ENCODE results near the gene MAPKBP1. TPM values are rescaled to one million over a fixed set of nuclear protein-coding genes. Genes with fewer than 3 reads are reported as not detected.
"Not testable (repeated sequence)": the region's sequence is repeated elsewhere in the genome, so short reads cannot be mapped to it uniquely, and the experiment has no call there.

Gene MAPKBP1
- total RNA-seq, 1 donor from 2014 or later = 26.3 TPM

GRCh38 chr15:41825572-41826535, 51.6 kb downstream of the MAPKBP1 start:
- intact Hi-C loops (cut with micrococcal nuclease) = loop anchor here (5.0 kb wide), 2 partner anchors 76 to 334 kb away; partner anchors contain the start of gene ITPKA
- no peak for DNase-seq (ENCODE audit: low spot score)
- Mint-ChIP-seq H3K4me3 (peak overlapping the region; percentile 63), H3K27ac (no peak overlapping the region), H3K36me3 (ENCODE audit: low read depth) (peaks cover 11% of the 10 kb centered on the region), H3K27me3 (ENCODE audit: insufficient read depth) (no peaks in the 10 kb centered on the region), H3K9me3 (no peaks in the 10 kb centered on the region), H3K4me1 (ENCODE audit: low read depth) (peaks cover 11% of the 10 kb centered on the region)

DNA sequence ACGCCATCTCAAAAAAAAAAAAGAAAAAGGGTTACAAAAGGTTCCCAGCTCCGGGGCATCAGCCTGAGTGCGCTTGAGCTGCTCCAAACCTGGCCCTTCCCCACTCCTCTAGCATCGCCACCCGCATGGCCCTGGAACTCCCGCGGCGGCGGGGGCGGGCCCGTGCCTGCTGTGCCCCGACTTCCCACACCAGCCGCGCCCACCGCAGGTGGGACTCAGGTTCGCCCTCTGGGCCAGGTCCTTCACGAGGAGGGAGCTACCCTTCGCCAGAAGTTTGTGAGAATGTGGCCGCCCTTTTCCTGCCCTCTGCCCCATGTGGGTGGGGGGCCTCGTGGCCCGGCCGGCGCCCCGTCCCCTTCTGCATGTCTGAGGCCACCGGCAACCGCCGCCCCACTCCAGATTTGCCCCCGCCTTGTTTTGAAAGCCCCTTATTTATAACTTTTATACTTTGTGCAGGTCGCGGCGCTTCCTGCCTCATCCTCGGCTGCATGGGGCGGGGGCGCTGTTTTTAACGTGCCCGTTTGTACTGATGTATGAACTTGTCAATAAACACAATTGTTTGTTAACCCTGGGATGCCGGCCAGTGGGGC, 53.1 kb downstream of the MAPKBP1 start:
- Mint-ChIP-seq H3K36me3 (ENCODE audit: low read depth) (peaks cover 11% of the 10 kb centered on the region), H3K27ac (peak overlapping the region; percentile 68), H3K4me3 (peak overlapping the region; percentile 86), H3K4me1 (ENCODE audit: low read depth) (peaks cover 26% of the 10 kb centered on the region), H3K9me3 (no peaks in the 10 kb centered on the region), H3K27me3 (ENCODE audit: insufficient read depth) (no peaks in the 10 kb centered on the region)
- intact Hi-C loops (cut with micrococcal nuclease) = loop anchor here (5.0 kb wide), 2 partner anchors 75 to 335 kb away; partner anchors contain the start of gene ITPKA
- peak; percentile 12 for DNase-seq (ENCODE audit: low spot score)

DNA sequence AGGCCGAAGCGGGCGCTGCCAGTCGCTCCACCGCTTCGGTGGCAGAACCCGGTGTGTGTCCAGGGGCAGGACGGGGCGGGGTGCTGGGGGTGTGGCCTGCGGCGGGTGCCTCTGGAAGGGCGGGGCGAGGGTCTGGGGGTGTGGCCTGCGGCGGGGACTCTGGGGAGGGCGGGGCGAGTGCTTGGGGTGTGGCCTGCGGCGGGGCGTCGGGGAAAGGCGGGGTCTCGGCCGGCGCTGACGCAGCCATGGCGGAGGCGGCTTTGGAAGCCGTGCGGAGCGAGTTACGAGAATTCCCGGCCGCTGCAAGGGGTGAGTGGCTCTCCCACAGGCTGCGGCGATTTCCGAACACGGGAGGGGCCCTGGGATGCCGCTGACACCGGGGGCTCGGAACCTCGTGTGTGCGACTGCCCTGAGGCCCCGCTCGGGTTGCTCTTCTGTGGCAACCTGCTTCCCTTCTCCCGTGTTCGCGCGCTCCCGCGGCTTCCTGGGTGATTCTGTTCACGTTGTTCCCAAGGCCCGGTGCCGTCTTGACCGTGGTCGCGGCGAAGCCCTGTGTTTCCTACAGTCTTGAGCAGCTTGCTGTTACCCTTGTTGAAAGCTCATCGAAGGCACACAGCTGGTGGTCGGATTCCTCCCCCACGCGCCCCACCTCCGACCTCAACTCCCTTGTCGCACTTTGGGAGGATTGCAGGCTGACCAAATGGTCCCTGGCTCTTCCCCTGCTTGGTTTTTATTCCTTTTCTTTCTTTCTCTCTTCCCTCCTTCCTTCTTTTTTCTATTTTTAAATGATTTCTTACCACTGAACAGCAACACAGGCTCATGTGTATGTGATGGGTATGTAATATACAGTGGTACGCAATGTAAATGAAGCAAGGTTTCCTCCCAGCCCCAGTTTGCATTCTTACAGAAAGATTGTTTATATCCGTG, 53.9 kb downstream of the MAPKBP1 start, which contains the start of gene JMJD7:
Gene JMJD7, plus strand, starts transcription at position 213 of the 927 bp plus-strand sequence. Its CDS starts 33 bp downstream, at position 246.
- intact Hi-C loops (cut with micrococcal nuclease) = loop anchor here (1.0 to 5.0 kb wide), 5 partner anchors 17 to 336 kb away; partner anchors contain the start of genes ITPKA and MAPKBP1
- Mint-ChIP-seq H3K9me3 (no peaks in the 10 kb centered on the region), H3K27me3 (ENCODE audit: insufficient read depth) (no peaks in the 10 kb centered on the region), H3K27ac (peak within 1 kb of the TSS; percentile 72), H3K36me3 (ENCODE audit: low read depth) (peaks cover 18% of the 10 kb centered on the region), H3K4me1 (ENCODE audit: low read depth) (peaks cover 34% of the 10 kb centered on the region), H3K4me3 (peak within 1 kb of the TSS; percentile 86)
- peak; percentile 88 for DNase-seq (ENCODE audit: low spot score)

- Mint-ChIP-seq H3K4me3 (peak overlapping the region; percentile 86), H3K27me3 (ENCODE audit: insufficient read depth) (no peaks in the 10 kb centered on the region), H3K4me1 (ENCODE audit: low read depth) (peaks cover 34% of the 10 kb centered on the region), H3K9me3 (no peaks in the 10 kb centered on the region), H3K27ac (peak overlapping the region; percentile 72), H3K36me3 (ENCODE audit: low read depth) (peaks cover 18% of the 10 kb centered on the region)
- intact Hi-C loops (cut with micrococcal nuclease) = loop anchor here (1.0 to 5.0 kb wide), 5 partner anchors 17 to 336 kb away; partner anchors contain the start of genes ITPKA and MAPKBP1
- DNase-seq (ENCODE audit: low spot score) = no peak
Measured at GRCh38 chr15:41828807-41829141, 54.5 kb downstream of the MAPKBP1 start.

DNA sequence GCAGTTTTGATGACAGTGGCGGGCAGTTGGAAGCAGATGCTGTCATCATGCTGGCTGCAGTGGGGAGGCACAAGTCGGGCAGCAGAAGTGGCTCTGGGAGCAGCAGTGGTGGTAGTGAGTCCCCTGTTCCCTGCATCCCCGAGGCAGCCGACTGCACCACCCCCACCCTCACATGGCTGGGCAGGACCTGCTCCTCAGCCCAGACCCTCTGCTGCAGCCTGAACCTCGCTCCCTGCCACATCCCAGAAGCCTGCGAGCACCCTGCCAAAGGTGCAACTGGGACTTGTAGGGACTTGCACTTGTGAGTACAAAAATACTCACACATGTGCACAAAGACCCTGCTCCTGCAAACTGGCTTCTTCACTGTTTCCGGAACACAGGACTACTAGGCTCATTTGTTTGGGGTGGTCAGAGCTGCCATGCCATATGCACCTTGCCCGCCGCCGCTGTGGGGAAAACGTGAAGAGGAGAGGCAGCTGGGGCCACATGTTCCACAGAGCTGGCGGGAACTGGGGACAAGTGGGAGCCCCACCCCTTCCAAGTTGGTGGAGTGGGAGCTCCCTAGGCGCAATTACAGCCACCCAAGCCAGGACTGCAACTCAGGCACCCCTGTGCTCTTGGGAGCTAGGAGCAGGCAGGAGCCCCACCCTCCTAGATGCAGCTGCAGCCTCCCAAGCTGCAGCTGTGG, 55.8 kb downstream of the MAPKBP1 start:
- no peak overlapping the region for H3K27ac Mint-ChIP-seq
- intact Hi-C loops (cut with micrococcal nuclease) = loop anchor here (2.0 to 5.0 kb wide), 3 partner anchors 72 to 338 kb away; partner anchors contain the start of gene ITPKA
- H3K27me3 Mint-ChIP-seq (ENCODE audit: insufficient read depth) = no peaks in the 10 kb centered on the region
- H3K36me3 Mint-ChIP-seq (ENCODE audit: low read depth) = peaks cover 12% of the 10 kb centered on the region
- peaks cover 34% of the 10 kb centered on the region for H3K4me1 Mint-ChIP-seq (ENCODE audit: low read depth)
- H3K9me3 Mint-ChIP-seq = no peaks in the 10 kb centered on the region
- no peak overlapping the region for H3K4me3 Mint-ChIP-seq
- DNase-seq (ENCODE audit: low spot score) = no peak

DNA sequence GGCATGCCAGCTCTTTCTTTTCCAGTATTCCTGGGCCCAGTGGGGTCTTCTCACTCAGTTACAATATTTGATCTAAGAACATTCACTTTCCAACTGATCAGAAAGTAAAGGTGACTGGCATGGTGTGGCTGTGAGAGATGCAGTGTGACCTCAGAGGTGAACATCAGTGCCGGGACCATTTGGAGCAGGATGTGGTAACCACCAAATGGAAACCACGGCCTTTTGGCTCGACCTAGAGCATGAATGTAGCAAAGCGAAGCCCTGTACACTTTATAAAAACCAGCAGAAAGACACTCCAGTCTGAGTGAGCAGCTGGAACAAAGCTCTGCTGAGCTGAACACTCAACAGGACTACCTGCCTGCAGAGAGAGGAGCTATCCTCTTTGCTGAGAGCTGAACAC, 57.0 kb downstream of the MAPKBP1 start:
- H3K36me3 Mint-ChIP-seq (ENCODE audit: low read depth); intact Hi-C loops (cut with micrococcal nuclease); H3K27me3 Mint-ChIP-seq (ENCODE audit: insufficient read depth); H3K9me3 Mint-ChIP-seq: not testable (repeated sequence)
- H3K27ac Mint-ChIP-seq = peak overlapping the region; percentile 44
- peaks cover 34% of the 10 kb centered on the region for H3K4me1 Mint-ChIP-seq (ENCODE audit: low read depth)
- DNase-seq (ENCODE audit: low spot score) = peak; percentile 67
- H3K4me3 Mint-ChIP-seq = peak overlapping the region; percentile 32

DNA sequence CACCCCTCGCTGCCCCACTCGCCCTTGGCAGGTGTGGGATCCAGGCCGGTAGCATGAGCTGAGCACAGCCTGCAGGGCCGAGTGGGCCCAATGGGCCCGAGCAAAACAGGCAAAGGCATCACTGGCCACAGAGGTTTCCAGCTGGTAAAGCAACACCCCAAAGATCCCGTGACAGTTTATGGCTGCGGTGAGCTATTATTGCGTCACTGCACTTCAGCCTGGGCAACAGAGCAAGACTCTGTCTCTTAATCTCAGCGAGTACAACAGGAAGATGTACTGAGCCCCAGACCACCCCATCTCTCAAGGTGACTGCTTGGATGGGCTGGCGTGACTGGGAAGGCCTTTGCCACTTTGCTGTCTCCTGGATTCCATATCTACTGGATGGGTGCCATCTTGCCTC, 57.9 kb downstream of the MAPKBP1 start:
- DNase-seq (ENCODE audit: low spot score) = no peak
- Mint-ChIP-seq H3K36me3 (ENCODE audit: low read depth) (peaks cover 10% of the 10 kb centered on the region), H3K4me1 (ENCODE audit: low read depth) (peaks cover 34% of the 10 kb centered on the region), H3K9me3 (no peaks in the 10 kb centered on the region), H3K27ac (no peak overlapping the region), H3K4me3 (no peak overlapping the region), H3K27me3 (ENCODE audit: insufficient read depth) (no peaks in the 10 kb centered on the region)
- intact Hi-C loops (cut with micrococcal nuclease) = no loop called here

GRCh38 chr15:41832875-41833274, 58.6 kb downstream of the MAPKBP1 start:
- Mint-ChIP-seq H3K4me3 (no peak overlapping the region), H3K9me3 (no peaks in the 10 kb centered on the region), H3K4me1 (ENCODE audit: low read depth) (peaks cover 34% of the 10 kb centered on the region), H3K27me3 (ENCODE audit: insufficient read depth) (no peaks in the 10 kb centered on the region), H3K27ac (no peak overlapping the region), H3K36me3 (ENCODE audit: low read depth) (peaks cover 12% of the 10 kb centered on the region)
- intact Hi-C loops (cut with micrococcal nuclease) = no loop called here
- DNase-seq (ENCODE audit: low spot score) = no peak

DNA sequence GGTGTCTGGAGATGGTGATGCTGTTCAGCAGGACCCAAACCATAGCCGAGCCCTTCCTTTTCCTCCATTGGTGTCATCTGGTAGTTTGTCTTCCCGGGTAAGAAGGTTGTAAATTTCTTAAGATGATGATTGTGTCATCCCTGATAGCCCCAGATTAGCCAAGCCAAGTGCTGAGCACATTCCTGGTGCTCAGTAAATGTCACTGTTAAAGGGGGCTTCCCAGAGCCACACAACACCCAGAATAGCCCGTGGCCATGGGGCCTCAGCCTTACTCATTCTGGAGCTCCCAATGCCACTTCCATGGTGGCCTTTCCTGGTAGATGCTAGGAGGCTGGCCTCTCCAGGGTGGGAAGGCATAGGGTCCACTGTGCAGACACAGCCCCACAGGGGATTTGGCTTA, 59.8 kb downstream of the MAPKBP1 start:
- intact Hi-C loops (cut with micrococcal nuclease) = no loop called here
- no peaks in the 10 kb centered on the region for H3K9me3 Mint-ChIP-seq
- peaks cover 25% of the 10 kb centered on the region for H3K4me1 Mint-ChIP-seq (ENCODE audit: low read depth)
- H3K27me3 Mint-ChIP-seq (ENCODE audit: insufficient read depth) = no peaks in the 10 kb centered on the region
- no peak for DNase-seq (ENCODE audit: low spot score)
- H3K4me3 Mint-ChIP-seq = no peak overlapping the region
- no peak overlapping the region for H3K27ac Mint-ChIP-seq
- peaks cover 9% of the 10 kb centered on the region for H3K36me3 Mint-ChIP-seq (ENCODE audit: low read depth)

- H3K9me3 Mint-ChIP-seq = no peaks in the 10 kb centered on the region
- intact Hi-C loops (cut with micrococcal nuclease) = no loop called here
- no peak overlapping the region for H3K27ac Mint-ChIP-seq
- no peak for DNase-seq (ENCODE audit: low spot score)
- peaks cover 21% of the 10 kb centered on the region for H3K4me1 Mint-ChIP-seq (ENCODE audit: low read depth)
- H3K27me3 Mint-ChIP-seq (ENCODE audit: insufficient read depth) = no peaks in the 10 kb centered on the region
- H3K4me3 Mint-ChIP-seq = no peak overlapping the region
- H3K36me3 Mint-ChIP-seq (ENCODE audit: low read depth) = peaks cover 9% of the 10 kb centered on the region
Measured at GRCh38 chr15:41836073-41836472, 61.8 kb downstream of the MAPKBP1 start.

DNA sequence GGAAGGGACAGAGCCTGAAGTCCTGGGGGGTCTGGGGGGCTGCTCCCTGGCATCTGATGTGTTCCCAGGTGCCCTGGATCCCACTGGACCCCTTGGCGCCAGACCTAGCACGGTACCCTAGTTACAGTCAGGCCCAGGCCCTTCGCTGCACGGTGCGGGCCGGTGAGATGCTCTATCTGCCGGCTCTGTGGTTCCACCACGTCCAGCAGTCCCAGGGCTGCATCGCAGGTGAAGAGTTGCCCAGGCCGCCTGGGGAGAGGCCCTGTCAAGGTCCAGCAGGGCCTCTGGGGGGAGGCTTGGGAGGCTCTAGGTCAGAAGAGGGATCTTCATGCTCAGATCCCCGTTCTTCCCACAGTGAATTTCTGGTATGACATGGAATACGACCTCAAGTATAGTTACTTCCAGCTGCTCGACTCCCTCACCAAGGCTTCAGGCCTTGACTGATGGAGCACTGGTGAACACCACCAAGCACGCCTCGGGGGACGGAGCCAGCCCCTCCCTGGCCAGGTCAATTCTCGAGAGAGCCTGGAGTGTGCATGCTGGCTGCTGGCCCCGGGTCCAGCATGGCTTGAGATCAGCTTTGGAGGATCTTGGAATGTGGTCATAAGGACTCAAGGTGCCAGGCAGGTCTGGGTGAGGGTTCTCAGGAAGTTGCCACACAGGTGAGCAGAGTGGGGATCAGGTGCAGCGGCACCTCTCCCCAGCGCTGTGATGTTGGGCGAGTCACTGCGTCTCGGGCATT, 62.6 kb downstream of the MAPKBP1 start:
- no peaks in the 10 kb centered on the region for H3K9me3 Mint-ChIP-seq
- no peaks in the 10 kb centered on the region for H3K27me3 Mint-ChIP-seq (ENCODE audit: insufficient read depth)
- peaks cover 13% of the 10 kb centered on the region for H3K4me1 Mint-ChIP-seq (ENCODE audit: low read depth)
- intact Hi-C loops (cut with micrococcal nuclease) = no loop called here
- H3K27ac Mint-ChIP-seq = no peak overlapping the region
- H3K36me3 Mint-ChIP-seq (ENCODE audit: low read depth) = peaks cover 9% of the 10 kb centered on the region
- H3K4me3 Mint-ChIP-seq = no peak overlapping the region
- DNase-seq (ENCODE audit: low spot score) = no peak
